Effector memory CD8-positive, alpha-beta T cell (primary cell): ENCODE data around the gene DKKL1.
A peak's percentile ranks its signal among the peaks of the same experiment; 100 is the strongest.
"Not testable (repeated sequence)": the region's sequence is repeated elsewhere in the genome, so short reads cannot be mapped to it uniquely, and the experiment has no call there.

ENCODE experiments used
- ATAC-seq: fragments of 150-1000 bp; cut with Tn5 transposase; replicated peaks from 2 replicates; pipeline ENCODE4 v1.10.0; 2021; ENCODE audit warnings: mild to moderate bottlenecking, moderate library complexity
- DNase-seq, 3 experiments: peaks; one replicate each; pipeline ENCODE4 v3.0.0; 2021
- H3K27ac Mint-ChIP-seq, 2 donors: one replicate each; pipeline ENCODE4 v1.8.0; 2022; ENCODE audit warnings: mild to moderate bottlenecking in 2 of 2, mixed read lengths in 2 of 2, moderate library complexity in 2 of 2
- H3K27me3 Mint-ChIP-seq, 2 donors: one replicate each; pipeline ENCODE4 v1.8.0; 2022; ENCODE audit warnings: mixed read lengths in 2 of 2
- H3K36me3 Mint-ChIP-seq: one replicate; pipeline ENCODE4 v1.8.0; 2022; ENCODE audit warnings: mild to moderate bottlenecking, moderate library complexity, mixed read lengths; ENCODE audit not compliant: insufficient read depth
- H3K4me1 Mint-ChIP-seq, 2 donors: one replicate each; pipeline ENCODE4 v1.8.0; 2022; ENCODE audit warnings: low read depth in 2 of 2, mixed read lengths in 2 of 2
- H3K4me3 Mint-ChIP-seq, 2 donors: one replicate each; pipeline ENCODE4 v1.8.0; 2022; ENCODE audit warnings: mild to moderate bottlenecking in 2 of 2, mixed read lengths in 2 of 2, moderate library complexity in 2 of 2
- H3K9me3 Mint-ChIP-seq, 2 donors: one replicate each; pipeline ENCODE4 v1.8.0; 2022; ENCODE audit warnings: mixed read lengths in 2 of 2
- total RNA-seq, 9 experiments: gene quantifications; one replicate each; lab custom pipeline; 2026; lab: John Stamatoyannopoulos, UW

The DKKL1 gene
- total RNA-seq: 0 to 0.13 (median 0) reads per million in 9 experiments

- peak; percentile 51 to 71 (median 53) for DNase-seq
- peak; percentile 76 for ATAC-seq
- H3K27ac Mint-ChIP-seq: no peak within 1 kb of the TSS
- H3K4me3 Mint-ChIP-seq: no peak within 1 kb of the TSS
- H3K27me3 Mint-ChIP-seq: peaks cover 0 to 12% of the 10 kb centered on the region in 2 donors
- peaks cover 11% of the 10 kb centered on the region in 2 donors for H3K4me1 Mint-ChIP-seq
- no peaks in the 10 kb centered on the region for H3K9me3 Mint-ChIP-seq
- H3K36me3 Mint-ChIP-seq: no peaks in the 10 kb centered on the region
Measured at GRCh38 chr19:49363268-49364082, at the start of gene DKKL1. DKKL1 (plus strand) TSS chr19:49363877; CDS start chr19:49363999, 122 bp downstream.

- H3K4me3 Mint-ChIP-seq: no peak overlapping the region
- peaks cover 4 to 8% of the 10 kb centered on the region in 2 donors for H3K4me1 Mint-ChIP-seq
- peaks cover 16% of the 10 kb centered on the region for H3K36me3 Mint-ChIP-seq
- peak overlapping the region in 1 of 2 donors; percentile 10 for H3K27ac Mint-ChIP-seq
- DNase-seq (no peak), ATAC-seq (no peak)
- H3K9me3 Mint-ChIP-seq: no peaks in the 10 kb centered on the region
- no peaks in the 10 kb centered on the region for H3K27me3 Mint-ChIP-seq
Measured at GRCh38 chr19:49315111-49315510, 48.6 kb upstream of the DKKL1 start.

GRCh38 chr19:49316284-49316683 lies 47.4 kb upstream of the DKKL1 start:
- ATAC-seq (no peak), DNase-seq (no peak)
- H3K9me3 Mint-ChIP-seq: no peaks in the 10 kb centered on the region
- H3K4me1 Mint-ChIP-seq: peaks cover 4 to 8% of the 10 kb centered on the region in 2 donors
- no peaks in the 10 kb centered on the region for H3K27me3 Mint-ChIP-seq
- no peak overlapping the region for H3K4me3 Mint-ChIP-seq
- peaks cover 13% of the 10 kb centered on the region for H3K36me3 Mint-ChIP-seq
- no peak overlapping the region for H3K27ac Mint-ChIP-seq

GRCh38 chr19:49318296-49318695 lies 45.4 kb upstream of the DKKL1 start:
- peaks cover 13% of the 10 kb centered on the region for H3K36me3 Mint-ChIP-seq
- H3K4me3 Mint-ChIP-seq: no peak overlapping the region
- DNase-seq (no peak), ATAC-seq (no peak)
- H3K4me1 Mint-ChIP-seq: peaks cover 4 to 8% of the 10 kb centered on the region in 2 donors
- H3K27me3 Mint-ChIP-seq: no peaks in the 10 kb centered on the region
- H3K9me3 Mint-ChIP-seq: no peaks in the 10 kb centered on the region
- no peak overlapping the region for H3K27ac Mint-ChIP-seq

- H3K36me3 Mint-ChIP-seq: peaks cover 7% of the 10 kb centered on the region
- no peaks in the 10 kb centered on the region for H3K9me3 Mint-ChIP-seq
- peak within 1 kb of the TSS in 1 of 2 donors; percentile 28 for H3K27ac Mint-ChIP-seq
- no peak within 1 kb of the TSS for H3K4me3 Mint-ChIP-seq
- DNase-seq (no peak), ATAC-seq (no peak)
- H3K27me3 Mint-ChIP-seq: no peaks in the 10 kb centered on the region
- peaks cover 13 to 21% of the 10 kb centered on the region in 2 donors for H3K4me1 Mint-ChIP-seq
Measured at GRCh38 chr19:49324801-49325576, 38.7 kb upstream of the DKKL1 start, which contains the start of gene SLC6A16. SLC6A16 (minus strand) TSS chr19:49325191; CDS start chr19:49311347, 13,844 bp downstream.

GRCh38 chr19:49325756-49326155 lies 37.9 kb upstream of the DKKL1 start:
- not testable (repeated sequence) for ATAC-seq

GRCh38 chr19:49326165-49326704 lies 37.4 kb upstream of the DKKL1 start:
- Mint-ChIP-seq H3K27ac (no peak overlapping the region), H3K36me3 (peaks cover 5% of the 10 kb centered on the region), H3K4me1 (peaks cover 20 to 27% of the 10 kb centered on the region in 2 donors), H3K4me3 (no peak overlapping the region), H3K9me3 (no peaks in the 10 kb centered on the region), H3K27me3 (no peaks in the 10 kb centered on the region)
- no peak for DNase-seq
- ATAC-seq: no peak

More at GRCh38 chr19:49325756-49326155, 37.9 kb upstream of the DKKL1 start:
- not testable (repeated sequence) for H3K4me3 Mint-ChIP-seq, H3K9me3 Mint-ChIP-seq, H3K27me3 Mint-ChIP-seq, DNase-seq, H3K36me3 Mint-ChIP-seq
- Mint-ChIP-seq H3K27ac (peak overlapping the region in 1 of 2 donors; percentile 28), H3K4me1 (peaks cover 17 to 27% of the 10 kb centered on the region in 2 donors)

GRCh38 chr19:49327878-49328544 lies 35.7 kb upstream of the DKKL1 start:
- Mint-ChIP-seq H3K36me3 (peaks cover 5% of the 10 kb centered on the region), H3K4me1 (peaks cover 30 to 40% of the 10 kb centered on the region in 2 donors), H3K27me3 (no peaks in the 10 kb centered on the region), H3K9me3 (no peaks in the 10 kb centered on the region), H3K4me3 (no peak overlapping the region), H3K27ac (peak overlapping the region in 1 of 2 donors; percentile 27)
- peak; percentile 49 for ATAC-seq
- DNase-seq: peak; percentile 26 to 34 (median 33)

GRCh38 chr19:49328741-49329140 lies 34.9 kb upstream of the DKKL1 start:
- peaks cover 37 to 43% of the 10 kb centered on the region in 2 donors for H3K4me1 Mint-ChIP-seq
- peaks cover 5% of the 10 kb centered on the region for H3K36me3 Mint-ChIP-seq
- no peak overlapping the region for H3K27ac Mint-ChIP-seq
- ATAC-seq: no peak
- no peaks in the 10 kb centered on the region for H3K27me3 Mint-ChIP-seq
- H3K4me3 Mint-ChIP-seq: no peak overlapping the region
- DNase-seq: no peak
- no peaks in the 10 kb centered on the region for H3K9me3 Mint-ChIP-seq

GRCh38 chr19:49331187-49331586 lies 32.5 kb upstream of the DKKL1 start:
- not testable (repeated sequence) for H3K27me3 Mint-ChIP-seq, H3K9me3 Mint-ChIP-seq, DNase-seq, H3K36me3 Mint-ChIP-seq, H3K4me3 Mint-ChIP-seq, ATAC-seq
- peaks cover 51 to 60% of the 10 kb centered on the region in 2 donors for H3K4me1 Mint-ChIP-seq
- H3K27ac Mint-ChIP-seq: peak overlapping the region in 1 of 2 donors; percentile 28

GRCh38 chr19:49331616-49332055 lies 32.0 kb upstream of the DKKL1 start:
- DNase-seq: peak; percentile 38 to 48 (median 45)
- Mint-ChIP-seq H3K4me3 (peak overlapping the region in 1 of 2 donors; percentile 19), H3K27me3 (no peaks in the 10 kb centered on the region), H3K36me3 (peaks cover 14% of the 10 kb centered on the region), H3K27ac (peak overlapping the region; percentile 28 to 83), H3K4me1 (peaks cover 55 to 64% of the 10 kb centered on the region in 2 donors), H3K9me3 (no peaks in the 10 kb centered on the region)
- peak; percentile 65 for ATAC-seq

GRCh38 chr19:49332691-49333417 lies 30.8 kb upstream of the DKKL1 start:
- not testable (repeated sequence) for H3K9me3 Mint-ChIP-seq, DNase-seq, H3K27me3 Mint-ChIP-seq, ATAC-seq
- peak overlapping the region; percentile 86 to 99 for H3K4me3 Mint-ChIP-seq
- H3K4me1 Mint-ChIP-seq: peaks cover 59 to 71% of the 10 kb centered on the region in 2 donors
- peak overlapping the region; percentile 87 to 99 for H3K27ac Mint-ChIP-seq
- peaks cover 23% of the 10 kb centered on the region for H3K36me3 Mint-ChIP-seq
